GM15510 (cell line): Measurements from ENCODE around the gene EPHA8.

Experiments
- POLR2A ChIP-seq: IDR thresholded peaks from 3 replicates; pipeline ENCODE4 v1.6.1; 2011; ENCODE audit warnings: borderline replicate concordance; ENCODE audit not compliant: insufficient read length; ENCODE audit errors: extremely low read depth

Gene EPHA8

DNA sequence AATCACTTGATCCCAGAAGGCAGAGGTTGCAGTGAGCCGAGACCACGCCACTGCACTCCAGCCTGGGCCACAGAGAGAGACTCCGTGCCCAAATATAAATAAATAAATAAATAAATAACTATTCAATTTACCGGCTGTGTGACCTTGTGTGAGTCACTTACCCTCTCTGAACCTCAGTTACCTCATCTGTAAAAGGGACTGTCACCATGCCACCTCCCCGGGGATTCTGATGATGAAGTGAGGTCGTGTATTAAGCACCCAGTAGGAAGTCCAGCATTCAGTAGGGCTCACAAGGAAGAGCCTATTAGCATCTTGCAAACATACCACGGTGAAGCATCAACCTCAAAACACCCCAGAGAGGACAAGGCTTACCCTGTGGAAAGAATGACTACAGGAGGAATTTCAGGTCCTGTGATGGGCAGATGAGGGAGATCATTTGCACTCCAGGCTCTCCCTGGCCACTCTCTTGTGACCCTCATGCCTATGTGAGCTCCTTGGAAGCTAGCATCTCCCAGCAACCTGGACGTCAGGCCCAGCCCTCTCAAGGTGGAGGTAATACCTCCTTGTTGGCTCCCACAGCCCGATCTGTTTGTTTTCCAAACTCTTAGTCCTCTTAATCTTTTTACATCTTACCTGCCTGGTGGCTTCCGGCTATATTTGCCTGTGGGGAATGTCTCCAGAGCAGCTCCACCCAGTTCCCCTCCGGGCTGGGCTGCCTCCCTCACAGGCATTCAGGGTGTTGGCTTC lies 65.6 kb downstream of the EPHA8 start:
- no peak for TF ChIP-seq POLR2A

DNA sequence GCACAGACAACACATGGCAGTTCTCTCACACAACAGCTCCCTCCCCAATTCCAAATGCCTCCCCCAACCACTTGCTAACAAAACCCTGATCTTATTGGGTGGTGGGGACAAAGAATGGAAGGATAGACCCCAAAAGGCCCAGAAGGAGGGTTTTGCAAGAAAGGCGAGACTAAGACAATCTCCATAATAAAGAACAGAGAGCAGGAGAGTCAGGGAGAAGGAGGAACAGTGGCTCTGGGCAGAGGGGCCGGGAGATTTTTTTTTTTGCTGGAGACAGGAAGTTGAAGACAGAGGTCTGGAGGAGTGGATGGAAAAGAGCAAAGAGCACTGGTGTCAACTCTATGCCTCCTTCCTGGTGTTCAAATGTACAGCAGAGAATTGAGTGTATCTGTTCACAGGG lies 66.6 kb downstream of the EPHA8 start:
- no peak for TF ChIP-seq POLR2A

DNA sequence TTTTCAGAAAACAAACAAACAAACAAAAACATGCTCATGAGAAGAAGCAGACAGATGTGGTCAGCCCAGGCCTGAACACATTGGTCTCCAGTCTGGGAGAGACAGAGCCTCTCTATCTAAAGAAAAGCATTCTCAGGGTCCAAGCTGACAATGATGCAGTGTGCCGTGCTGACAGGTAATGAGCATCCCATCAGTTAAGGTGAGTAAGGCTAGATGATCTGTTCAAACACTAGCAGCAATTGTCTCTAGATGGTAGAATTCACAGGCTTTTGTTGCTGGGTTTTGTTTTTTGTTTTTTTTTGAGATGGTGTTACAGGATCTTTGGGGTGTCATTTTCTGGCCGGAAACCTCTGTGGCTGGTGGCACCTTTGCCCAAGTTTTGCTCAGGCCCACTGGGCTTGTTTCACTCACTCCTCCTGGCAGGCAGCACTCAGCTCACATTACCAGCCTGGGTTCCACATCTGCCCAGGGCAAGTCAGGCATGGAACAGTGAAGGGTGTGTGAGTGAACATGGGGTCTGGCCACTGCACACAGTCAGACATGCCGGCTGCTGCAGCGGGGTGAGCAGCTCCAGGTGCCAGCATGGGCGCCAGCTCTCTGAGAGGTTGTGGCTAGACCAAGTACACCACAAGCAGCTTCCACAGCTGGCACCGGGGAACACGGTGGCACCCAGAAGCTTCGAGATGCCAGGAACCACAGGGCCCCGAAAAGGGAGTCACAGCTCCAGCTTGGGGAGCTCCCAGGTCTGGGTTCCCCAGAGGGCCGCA lies 70.6 kb downstream of the EPHA8 start:
- no peak for TF ChIP-seq POLR2A

DNA sequence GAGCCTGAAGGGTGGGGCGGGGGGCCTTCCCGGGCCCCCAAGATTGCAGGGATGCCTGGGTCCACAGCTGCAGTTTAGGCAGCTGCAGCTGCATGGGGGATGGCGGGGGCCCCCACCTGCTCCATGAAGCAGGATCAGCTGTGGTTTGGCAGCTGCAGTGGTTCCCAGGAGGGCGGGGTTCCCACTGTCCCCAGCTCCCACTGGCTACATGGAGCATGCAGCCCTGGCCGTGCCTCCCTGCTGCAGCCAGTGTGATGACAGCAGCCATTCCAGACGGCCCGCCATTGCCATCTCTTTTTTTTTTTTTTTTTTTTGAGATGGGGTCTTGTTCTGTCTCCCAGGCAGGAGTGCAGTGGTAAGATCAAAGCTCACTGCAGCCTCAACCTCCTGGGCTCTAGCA lies 72.1 kb downstream of the EPHA8 start:
- TF ChIP-seq POLR2A, result no peak

GRCh38 chr1:22636353-22636752 lies 73.1 kb downstream of the EPHA8 start, which contains the start of gene C1QA:
Gene C1QA (plus strand): TSS chr1:22636628. CDS start chr1:22637617, 989 bp downstream.
- no peak for TF ChIP-seq POLR2A

DNA sequence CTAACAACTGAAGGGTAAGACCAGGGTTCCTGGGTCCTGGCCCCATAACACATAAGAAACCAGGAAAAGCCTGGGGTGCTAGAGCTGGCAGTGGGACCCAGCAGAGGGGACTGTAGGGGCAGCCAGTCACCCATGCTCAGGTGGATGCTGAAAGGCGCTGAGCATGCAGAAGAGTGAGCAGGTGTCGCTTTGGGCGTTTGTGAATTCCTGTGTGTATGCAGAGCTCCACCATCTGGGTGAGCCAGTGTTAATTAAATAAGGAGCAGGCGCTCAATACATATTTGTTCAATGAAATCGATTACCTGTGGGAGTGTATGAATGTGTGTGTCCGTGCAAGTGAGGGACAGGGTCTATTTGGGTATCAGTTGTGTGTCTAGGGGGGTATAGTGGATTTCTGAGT lies 73.6 kb downstream of the EPHA8 start:
- no peak for TF ChIP-seq POLR2A

GRCh38 chr1:22637907-22638445 lies 74.7 kb downstream of the EPHA8 start:
- TF ChIP-seq POLR2A, result no peak

DNA sequence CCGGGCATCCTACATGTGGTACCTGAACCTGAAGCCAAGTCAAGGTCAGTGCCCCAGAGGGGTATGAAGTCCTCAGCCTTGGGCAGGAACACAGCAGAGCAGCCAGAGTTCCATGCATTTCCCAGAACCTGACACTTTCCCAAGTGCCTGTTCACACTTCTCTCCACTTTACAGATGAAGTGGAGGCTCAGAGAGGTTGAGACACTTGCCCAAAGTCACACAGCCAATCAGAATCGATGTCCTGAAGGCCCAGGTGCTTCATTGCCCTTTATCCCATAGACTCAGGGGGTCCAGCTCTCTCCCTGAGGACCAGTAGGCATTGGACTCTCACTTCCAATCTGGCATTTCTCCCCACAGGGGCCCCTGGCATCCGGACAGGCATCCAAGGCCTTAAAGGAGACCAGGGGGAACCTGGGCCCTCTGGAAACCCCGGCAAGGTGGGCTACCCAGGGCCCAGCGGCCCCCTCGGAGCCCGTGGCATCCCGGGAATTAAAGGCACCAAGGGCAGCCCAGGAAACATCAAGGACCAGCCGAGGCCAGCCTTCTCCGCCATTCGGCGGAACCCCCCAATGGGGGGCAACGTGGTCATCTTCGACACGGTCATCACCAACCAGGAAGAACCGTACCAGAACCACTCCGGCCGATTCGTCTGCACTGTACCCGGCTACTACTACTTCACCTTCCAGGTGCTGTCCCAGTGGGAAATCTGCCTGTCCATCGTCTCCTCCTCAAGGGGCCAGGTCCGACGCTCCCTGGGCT lies 75.4 kb downstream of the EPHA8 start:
- TF ChIP-seq POLR2A, result no peak

DNA sequence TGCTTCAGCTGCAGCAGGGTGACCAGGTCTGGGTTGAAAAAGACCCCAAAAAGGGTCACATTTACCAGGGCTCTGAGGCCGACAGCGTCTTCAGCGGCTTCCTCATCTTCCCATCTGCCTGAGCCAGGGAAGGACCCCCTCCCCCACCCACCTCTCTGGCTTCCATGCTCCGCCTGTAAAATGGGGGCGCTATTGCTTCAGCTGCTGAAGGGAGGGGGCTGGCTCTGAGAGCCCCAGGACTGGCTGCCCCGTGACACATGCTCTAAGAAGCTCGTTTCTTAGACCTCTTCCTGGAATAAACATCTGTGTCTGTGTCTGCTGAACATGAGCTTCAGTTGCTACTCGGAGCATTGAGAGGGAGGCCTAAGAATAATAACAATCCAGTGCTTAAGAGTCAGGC lies 76.0 kb downstream of the EPHA8 start:
- TF ChIP-seq POLR2A, result no peak

DNA sequence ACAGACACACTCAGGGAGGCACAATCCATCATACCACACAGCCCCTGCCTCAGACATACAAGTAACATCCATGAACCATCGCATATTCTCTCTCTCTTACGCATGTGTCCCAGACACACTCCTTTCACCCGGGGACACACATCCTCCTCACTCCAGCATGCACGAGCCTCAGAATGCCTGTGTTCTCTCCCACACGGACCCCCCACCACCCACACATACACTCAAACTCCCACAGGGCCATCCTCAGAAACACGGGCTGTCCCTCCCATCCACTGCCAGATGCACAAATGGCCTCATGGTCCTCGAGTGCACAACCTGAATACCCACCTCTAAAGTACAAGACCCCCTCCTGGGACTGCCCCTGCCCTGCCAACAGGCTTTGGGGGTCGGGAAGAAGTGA lies 78.0 kb downstream of the EPHA8 start:
- TF ChIP-seq POLR2A, result no peak

DNA sequence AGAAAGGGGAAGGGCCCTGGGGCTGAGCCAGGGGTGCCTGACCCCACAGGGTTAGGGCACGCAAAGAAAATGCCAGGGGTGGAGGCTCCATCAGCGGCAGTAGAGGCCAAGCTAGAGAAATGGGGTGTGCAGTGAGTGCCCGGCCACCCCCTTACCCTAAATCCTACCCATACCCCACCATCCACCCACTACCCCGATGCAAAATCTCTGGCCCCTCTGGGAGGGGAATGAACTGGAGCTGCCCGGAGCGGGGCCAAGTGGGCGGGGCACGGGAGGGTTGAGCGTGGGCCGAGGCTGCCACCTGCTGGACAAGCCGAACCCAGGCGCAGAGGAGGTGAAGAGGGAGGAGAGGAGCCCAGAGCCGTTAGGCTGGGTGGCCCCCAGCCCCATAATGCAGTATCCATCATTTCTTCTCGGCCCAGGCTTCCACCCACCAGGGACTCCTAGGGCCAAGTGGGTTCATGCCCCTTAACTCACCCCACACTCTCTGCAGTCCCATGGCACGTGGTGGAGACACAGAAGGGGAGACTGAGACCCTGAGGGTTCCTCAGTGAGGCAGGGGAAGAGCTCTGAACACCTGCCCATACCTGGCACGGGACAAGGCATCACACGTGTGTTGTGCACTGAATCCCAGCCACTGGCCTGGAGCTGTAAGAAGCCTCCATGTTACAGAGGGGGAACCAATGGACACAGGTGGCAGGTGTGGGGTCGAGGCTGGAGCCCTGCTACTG lies 78.8 kb downstream of the EPHA8 start:
- TF ChIP-seq POLR2A, result no peak

DNA sequence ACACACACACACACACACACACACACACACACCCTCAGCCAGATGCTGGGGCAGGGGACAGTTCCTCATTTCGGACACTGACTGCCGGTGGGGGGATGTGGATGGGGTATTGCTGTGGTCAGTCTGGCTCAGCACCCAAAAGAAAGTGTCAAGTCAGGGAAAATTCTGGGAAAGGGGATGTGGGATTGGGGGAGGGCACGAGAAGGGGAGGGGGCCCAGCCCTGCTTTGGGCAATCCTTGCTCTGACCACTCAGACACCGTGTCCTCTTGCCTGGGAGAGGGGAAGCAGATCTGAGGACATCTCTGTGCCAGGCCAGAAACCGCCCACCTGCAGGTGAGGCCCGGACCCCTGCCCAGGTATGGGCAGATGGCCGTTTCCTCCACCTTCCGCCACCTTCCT lies 80.1 kb downstream of the EPHA8 start, which contains the start of gene C1QC:
TSS of gene C1QC (plus strand) at position 253 of the 400 bp plus-strand sequence. CDS start 391 bp downstream, outside the sequence.
- TF ChIP-seq POLR2A, result no peak

GRCh38 chr1:22643928-22644327 lies 80.6 kb downstream of the EPHA8 start:
- TF ChIP-seq POLR2A, result no peak

- TF ChIP-seq POLR2A, result no peak
Measured at GRCh38 chr1:22645931-22646330, 82.6 kb downstream of the EPHA8 start.
